A549 (cell line): ENCODE results near the gene SORCS1. TPM values are rescaled to one million over a fixed set of nuclear protein-coding genes. Genes with fewer than 3 reads are reported as not detected.

Experiments
- ATAC-seq, 2 experiments: fragments of 200-7000 bp in 1 of 2; fragments of >200 bp in 1 of 2; cut with Nextera tagmentation in 1 of 2; cut with Tn5 transposase in 1 of 2; 3 replicates each; pipeline versions ENCODE4 v1.8.0 to v1.9.1; 2018 to 2020; ENCODE audit warnings: mild to moderate bottlenecking in 1 of 2, moderate library complexity in 1 of 2
- CTCF ChIA-PET: fragments of 300-600 bp; sonication (Branson Sonifier 250); formaldehyde crosslinking; extraction: SDS; loops from one replicate; lab custom pipeline; 2021; ENCODE audit warnings: antibody characterized with exemption, inconsistent platforms; lab: Yijun Ruan, JAX
- POLR2A ChIA-PET: fragments of 350-600 bp; formaldehyde crosslinking; extraction: SDS; loops from one replicate; lab custom pipeline; 2021; ENCODE audit warnings: antibody characterized with exemption, inconsistent platforms; lab: Yijun Ruan, JAX
- DNase-seq, 2 experiments: peaks; one replicate each; pipeline versions ENCODE4 v3.0.0 to v3.0.0-alpha.2; 2011 to 2016; ENCODE audit warnings: low read depth in 1 of 2, low spot score in 1 of 2
- FAIRE-seq: peaks from 2 replicates; lab custom pipeline; 2011; peaks lifted over from hg19 to GRCh38; lab: Jason Lieb, UNC
- H3K27ac ChIP-seq, 2 experiments: fragments of >200 bp; sonication (Bioruptor Twin); formaldehyde crosslinking; 3 replicates each; pipeline ENCODE4 v1.5.1; 2016 to 2017
- H3K4me1 ChIP-seq: fragments of >200 bp; sonication (Bioruptor Twin); formaldehyde crosslinking; 3 replicates; pipeline ENCODE4 v1.6.1; 2016
- H3K4me2 ChIP-seq: fragments of >200 bp; sonication (Bioruptor Twin); formaldehyde crosslinking; 3 replicates; pipeline ENCODE4 v1.6.1; 2016
- H3K4me3 ChIP-seq: fragments of >200 bp; sonication (Bioruptor Twin); formaldehyde crosslinking; 3 replicates; pipeline ENCODE4 v1.5.1; 2016
- H3K9me3 ChIP-seq: fragments of >200 bp; sonication (Bioruptor Twin); formaldehyde crosslinking; 3 replicates; pipeline ENCODE4 v1.6.1; 2016
- CBX8 ChIP-seq: fragments of 200-600 bp; sonication (generic); IDR thresholded peaks from 2 replicates; pipeline ENCODE4 v1.6.1; 2016
- ESRRA ChIP-seq: fragments of 150-350 bp; IDR thresholded peaks from 2 replicates; pipeline ENCODE4 v1.6.1; 2014; ENCODE audit warnings: mild to moderate bottlenecking, low read length, borderline replicate concordance
- FOSB ChIP-seq: fragments of 250-450 bp; sonication (Bioruptor Pico); IDR thresholded peaks from 2 replicates; pipeline ENCODE4 v1.5.0; 2020; ENCODE audit warnings: mild to moderate bottlenecking, moderate library complexity
- FOSL2 ChIP-seq, 2 experiments: fragments of 450-650 bp in 1 of 2; fragments of >200 bp in 1 of 2; sonication (Bioruptor Twin) in 1 of 2; formaldehyde crosslinking; IDR thresholded peaks; 2 replicates each; pipeline versions ENCODE4 v1.5.0 to v1.6.1; 2016 to 2020; ENCODE audit warnings: mild to moderate bottlenecking in 1 of 2, moderate library complexity in 1 of 2
- FOXS1 ChIP-seq: fragments of 250-450 bp; sonication (Bioruptor Pico); IDR thresholded peaks from 2 replicates; pipeline ENCODE4 v1.5.0; 2020; ENCODE audit warnings: mild to moderate bottlenecking, moderate library complexity
- HES2 ChIP-seq: fragments of >200 bp; sonication (Bioruptor Twin); formaldehyde crosslinking; IDR thresholded peaks from 2 replicates; pipeline ENCODE4 v1.6.1; 2016
- HOXB5 ChIP-seq: fragments of 250-450 bp; sonication (Bioruptor Pico); IDR thresholded peaks from 2 replicates; pipeline ENCODE4 v1.5.0; 2020; ENCODE audit warnings: mild to moderate bottlenecking, moderate library complexity
- MAZ ChIP-seq: fragments of 150-350 bp; IDR thresholded peaks from 2 replicates; pipeline ENCODE4 v1.6.1; 2014; ENCODE audit warnings: antibody characterized with exemption, low read depth, low read length, borderline replicate concordance
- MYC ChIP-seq: IDR thresholded peaks from 2 replicates; pipeline ENCODE4 v1.6.1; 2012; ENCODE audit warnings: mild to moderate bottlenecking, inconsistent platforms, low read length, improper control_type of control experiment, borderline replicate concordance
- PHF8 ChIP-seq: fragments of 200-600 bp; sonication (generic); IDR thresholded peaks from 2 replicates; pipeline ENCODE4 v1.6.1; 2016; ENCODE audit warnings: low read depth, mild to moderate bottlenecking, antibody characterized with exemption, moderate library complexity, borderline replicate concordance
- POLR2A ChIP-seq: IDR thresholded peaks from 2 replicates; pipeline ENCODE4 v1.6.1; 2012; ENCODE audit warnings: mild to moderate bottlenecking, low read length
- POLR2AphosphoS2 ChIP-seq: conservative IDR thresholded peaks from 2 replicates; pipeline ENCODE4 v1.6.1; 2012; ENCODE audit warnings: low read length, improper control_type of control experiment, inconsistent platforms
- TFCP2L1 ChIP-seq: fragments of 250-450 bp; sonication (Bioruptor Pico); IDR thresholded peaks from 2 replicates; pipeline ENCODE4 v1.5.0; 2021; ENCODE audit warnings: mild to moderate bottlenecking
- WGBS: methylation state at CpG from one replicate; pipeline ENCODE4 v1.1.6; 2017; ENCODE audit errors: missing lambda C conversion rate; 5-methylcytosine and 5-hydroxymethylcytosine counted together
- polyA plus RNA-seq, 4 experiments: library from polyadenylated mRNA; depleted of rRNA in 3 of 4; stranded (reverse); fragments of >200 nt; fragmentation: RNase III in 1 of 4; extraction: RNeasy Plus Mini Kit Qiagen cat#74134 plus additional on column Dnase treatment in 1 of 4; gene quantifications; 2 replicates in 3 of 4; 3 replicates in 1 of 4; pipeline ENCODE4 v1.2.3, GENCODE V29; 2011 to 2017
- small RNA-seq, 6 experiments: library from RNA; depleted of rRNA; stranded (forward); fragments of <200 nt; gene quantifications; one replicate each; pipeline ENCODE3, GENCODE V24; 2012
- TF ChIP-seq, protein P1 (sequence below): fragments of 200-600 bp; sonication (generic); IDR thresholded peaks from 2 replicates; pipeline ENCODE4 v1.6.1; 2016; ENCODE audit warnings: antibody characterized with exemption, mild to moderate bottlenecking, moderate library complexity
- TF ChIP-seq, protein P2 (sequence below): IDR thresholded peaks from 2 replicates; pipeline ENCODE4 v1.6.1; 2012
- TF ChIP-seq, protein P3 (sequence below): fragments of >200 bp; sonication (Bioruptor Twin); formaldehyde crosslinking; IDR thresholded peaks from 3 replicates; pipeline ENCODE4 v1.5.1; 2016

SORCS1 gene
- polyA plus RNA-seq, 2 of the 4 experiments (the other 2 are of a cell fraction): not detected

DNA sequence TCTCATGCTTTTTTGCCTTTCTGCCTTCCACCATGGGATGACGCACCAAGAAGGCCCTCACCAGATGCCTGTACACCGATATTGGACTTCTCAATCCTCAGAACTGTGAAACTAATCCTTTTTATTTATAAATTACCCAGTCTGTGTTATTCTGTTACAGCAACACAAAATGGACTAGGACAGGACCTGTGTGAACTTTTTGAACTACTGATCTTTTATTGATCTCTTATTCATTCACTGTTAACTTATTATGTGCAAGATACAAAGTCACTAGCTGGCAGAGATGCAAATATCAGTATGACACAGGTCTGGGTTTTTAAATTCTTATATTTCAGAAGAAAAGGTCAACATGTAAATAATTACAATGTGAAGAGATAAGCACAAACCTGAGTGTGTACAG lies 635.8 kb downstream of the SORCS1 start:
- CTCF ChIA-PET: no interaction called here
- Histone ChIP-seq H3K4me3 (no peak overlapping the region), H3K4me1 (no peaks in the 10 kb centered on the region), H3K27ac (no peak overlapping the region)
- 12% methylated on average over 2 of the region's 2 CpGs for WGBS
- TF ChIP-seq PHF8 (no peak), ESRRA (no peak), CBX8 (no peak), HOXB5 (no peak), POLR2A (no peak), FOSB (CRISPR knock-in tag) (no peak), HES2 (no peak), FOXS1 (no peak), TFCP2L1 (CRISPR knock-in tag) (no peak), MYC (no peak), MAZ (no peak), FOSL2 (IDR thresholded peaks at IDR 0.05) (no peak), FOSL2 (CRISPR knock-in tag; IDR thresholded peaks at IDR 0.05) (no peak)
- TF ChIP-seq, protein P1, sequence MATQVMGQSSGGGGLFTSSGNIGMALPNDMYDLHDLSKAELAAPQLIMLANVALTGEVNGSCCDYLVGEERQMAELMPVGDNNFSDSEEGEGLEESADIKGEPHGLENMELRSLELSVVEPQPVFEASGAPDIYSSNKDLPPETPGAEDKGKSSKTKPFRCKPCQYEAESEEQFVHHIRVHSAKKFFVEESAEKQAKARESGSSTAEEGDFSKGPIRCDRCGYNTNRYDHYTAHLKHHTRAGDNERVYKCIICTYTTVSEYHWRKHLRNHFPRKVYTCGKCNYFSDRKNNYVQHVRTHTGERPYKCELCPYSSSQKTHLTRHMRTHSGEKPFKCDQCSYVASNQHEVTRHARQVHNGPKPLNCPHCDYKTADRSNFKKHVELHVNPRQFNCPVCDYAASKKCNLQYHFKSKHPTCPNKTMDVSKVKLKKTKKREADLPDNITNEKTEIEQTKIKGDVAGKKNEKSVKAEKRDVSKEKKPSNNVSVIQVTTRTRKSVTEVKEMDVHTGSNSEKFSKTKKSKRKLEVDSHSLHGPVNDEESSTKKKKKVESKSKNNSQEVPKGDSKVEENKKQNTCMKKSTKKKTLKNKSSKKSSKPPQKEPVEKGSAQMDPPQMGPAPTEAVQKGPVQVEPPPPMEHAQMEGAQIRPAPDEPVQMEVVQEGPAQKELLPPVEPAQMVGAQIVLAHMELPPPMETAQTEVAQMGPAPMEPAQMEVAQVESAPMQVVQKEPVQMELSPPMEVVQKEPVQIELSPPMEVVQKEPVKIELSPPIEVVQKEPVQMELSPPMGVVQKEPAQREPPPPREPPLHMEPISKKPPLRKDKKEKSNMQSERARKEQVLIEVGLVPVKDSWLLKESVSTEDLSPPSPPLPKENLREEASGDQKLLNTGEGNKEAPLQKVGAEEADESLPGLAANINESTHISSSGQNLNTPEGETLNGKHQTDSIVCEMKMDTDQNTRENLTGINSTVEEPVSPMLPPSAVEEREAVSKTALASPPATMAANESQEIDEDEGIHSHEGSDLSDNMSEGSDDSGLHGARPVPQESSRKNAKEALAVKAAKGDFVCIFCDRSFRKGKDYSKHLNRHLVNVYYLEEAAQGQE: no peak
- TF ChIP-seq, protein P2, sequence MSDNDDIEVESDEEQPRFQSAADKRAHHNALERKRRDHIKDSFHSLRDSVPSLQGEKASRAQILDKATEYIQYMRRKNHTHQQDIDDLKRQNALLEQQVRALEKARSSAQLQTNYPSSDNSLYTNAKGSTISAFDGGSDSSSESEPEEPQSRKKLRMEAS: no peak
- TF ChIP-seq, protein P3, sequence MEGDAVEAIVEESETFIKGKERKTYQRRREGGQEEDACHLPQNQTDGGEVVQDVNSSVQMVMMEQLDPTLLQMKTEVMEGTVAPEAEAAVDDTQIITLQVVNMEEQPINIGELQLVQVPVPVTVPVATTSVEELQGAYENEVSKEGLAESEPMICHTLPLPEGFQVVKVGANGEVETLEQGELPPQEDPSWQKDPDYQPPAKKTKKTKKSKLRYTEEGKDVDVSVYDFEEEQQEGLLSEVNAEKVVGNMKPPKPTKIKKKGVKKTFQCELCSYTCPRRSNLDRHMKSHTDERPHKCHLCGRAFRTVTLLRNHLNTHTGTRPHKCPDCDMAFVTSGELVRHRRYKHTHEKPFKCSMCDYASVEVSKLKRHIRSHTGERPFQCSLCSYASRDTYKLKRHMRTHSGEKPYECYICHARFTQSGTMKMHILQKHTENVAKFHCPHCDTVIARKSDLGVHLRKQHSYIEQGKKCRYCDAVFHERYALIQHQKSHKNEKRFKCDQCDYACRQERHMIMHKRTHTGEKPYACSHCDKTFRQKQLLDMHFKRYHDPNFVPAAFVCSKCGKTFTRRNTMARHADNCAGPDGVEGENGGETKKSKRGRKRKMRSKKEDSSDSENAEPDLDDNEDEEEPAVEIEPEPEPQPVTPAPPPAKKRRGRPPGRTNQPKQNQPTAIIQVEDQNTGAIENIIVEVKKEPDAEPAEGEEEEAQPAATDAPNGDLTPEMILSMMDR: no peak
- TF ChIP-seq, all 56 proteins: peak for 0
- POLR2A ChIA-PET: no interaction called here
- FAIRE-seq (peak; percentile 13), ATAC-seq (no peak), DNase-seq (no peak)
- no peak overlapping the region for H3K4me2 ChIP-seq
- no peaks in the 10 kb centered on the region; the same call in 2 of the 3 replicates for H3K9me3 ChIP-seq

GRCh38 chr10:106525835-106526234 lies 638.7 kb downstream of the SORCS1 start:
- H3K4me1 ChIP-seq: no peaks in the 10 kb centered on the region
- H3K4me2 ChIP-seq: no peak overlapping the region
- ATAC-seq: no peak
- ChIA-PET POLR2A (no interaction called here), CTCF (no interaction called here)
- no peaks in the 10 kb centered on the region for H3K9me3 ChIP-seq
- no peak overlapping the region for H3K27ac ChIP-seq
- no peak overlapping the region for H3K4me3 ChIP-seq
- WGBS: 0% methylated on average over 1 of the region's 1 CpG
- no peak for DNase-seq
- FAIRE-seq: no peak
- TF ChIP-seq POLR2AphosphoS2: no peak

Small RNA genes within 50 kb of the gene (small RNA-seq; reads per million reads assigned to genes)
- gene RNA5SP325: 0 to 11.1 (median 1.2) reads per million in 6 experiments
